Neuronal stem cell (in vitro differentiated cells): ENCODE measurements around the gene SLC5A1.

Experiments
- DNase-seq: peaks from one replicate; pipeline ENCODE4 v3.0.0-alpha.2; 2013; ENCODE audit warnings: low spot score
- H2AFZ ChIP-seq: one replicate; pipeline ENCODE4 v1.6.1; 2013; ENCODE audit warnings: mild to moderate bottlenecking, low read length, inconsistent platforms
- H2AK5ac ChIP-seq: 2 replicates; pipeline ENCODE4 v1.6.1; 2013; ENCODE audit warnings: low read depth, mild to moderate bottlenecking, inconsistent platforms, low read length, moderate library complexity, mixed read lengths
- H2BK120ac ChIP-seq: 2 replicates; pipeline ENCODE4 v1.6.1; 2013; ENCODE audit warnings: low read depth, mild to moderate bottlenecking, inconsistent platforms, low read length, moderate library complexity, mixed read lengths
- H2BK12ac ChIP-seq: one replicate; pipeline ENCODE4 v1.6.1; 2013; ENCODE audit warnings: low read length, inconsistent platforms
- H2BK15ac ChIP-seq: 2 replicates; pipeline ENCODE4 v1.6.1; 2013; ENCODE audit warnings: mild to moderate bottlenecking, low read length, inconsistent platforms, mixed read lengths
- H2BK5ac ChIP-seq: one replicate; pipeline ENCODE4 v1.6.1; 2013; ENCODE audit warnings: inconsistent platforms, mild to moderate bottlenecking, low read length, moderate library complexity
- H3K14ac ChIP-seq: one replicate; pipeline ENCODE4 v1.6.1; 2013; ENCODE audit warnings: low read length, inconsistent platforms
- H3K18ac ChIP-seq: 2 replicates; pipeline ENCODE4 v1.6.1; 2013; ENCODE audit warnings: low read length, inconsistent platforms
- H3K23ac ChIP-seq: 2 replicates; pipeline ENCODE4 v1.6.1; 2013; ENCODE audit warnings: low read depth, mild to moderate bottlenecking, mixed read lengths, low read length, inconsistent platforms; ENCODE audit not compliant: poor library complexity
- H3K27ac ChIP-seq: replicated peaks from 3 replicates; pipeline ENCODE4 v1.5.1; 2013; ENCODE audit warnings: low read length, inconsistent platforms
- H3K27me3 ChIP-seq, 3 experiments: 2 replicates each; pipeline ENCODE4 v1.6.1; 2013; ENCODE audit warnings: low read length in 3 of 3, mild to moderate bottlenecking in 2 of 3, inconsistent platforms in 1 of 3, low read depth in 1 of 3, mixed read lengths in 1 of 3, moderate library complexity in 1 of 3; ENCODE audit not compliant: control insufficient read depth in 3 of 3, insufficient read depth in 3 of 3
- H3K36me3 ChIP-seq, 2 donors: replicated peaks in 1 of 2; 2 replicates each; pipeline ENCODE4 v1.6.1; 2013; ENCODE audit warnings: low read length in 2 of 2; ENCODE audit not compliant: control insufficient read depth in 2 of 2, insufficient read depth in 2 of 2
- H3K4ac ChIP-seq: 2 replicates; pipeline ENCODE4 v1.6.1; 2013; ENCODE audit warnings: inconsistent platforms, mild to moderate bottlenecking, low read length, moderate library complexity
- H3K4me1 ChIP-seq, 2 donors: 1 replicate in 1 of 2; 2 replicates in 1 of 2; pipeline ENCODE4 v1.6.1; 2013; ENCODE audit warnings: low read length in 2 of 2, low read depth in 1 of 2; ENCODE audit not compliant: control insufficient read depth in 2 of 2, insufficient read depth in 1 of 2
- H3K4me2 ChIP-seq: one replicate; pipeline ENCODE4 v1.6.1; 2013; ENCODE audit warnings: mild to moderate bottlenecking, low read length, inconsistent platforms; ENCODE audit not compliant: insufficient read depth, poor library complexity, severe bottlenecking
- H3K4me3 ChIP-seq, 2 donors: 2 replicates each; pipeline ENCODE4 v1.5.1; 2013; ENCODE audit warnings: low read length in 2 of 2, mild to moderate bottlenecking in 2 of 2, inconsistent platforms in 1 of 2, moderate library complexity in 1 of 2
- H3K79me1 ChIP-seq: one replicate; pipeline ENCODE4 v1.6.1; 2013; ENCODE audit warnings: low read depth, mild to moderate bottlenecking, inconsistent platforms, low read length, moderate library complexity
- H3K9ac ChIP-seq: one replicate; pipeline ENCODE4 v1.6.1; 2013; ENCODE audit warnings: mild to moderate bottlenecking, low read depth, low read length, inconsistent platforms; ENCODE audit not compliant: poor library complexity
- H3K9me3 ChIP-seq, 2 donors: replicated peaks in 1 of 2; 2 replicates each; pipeline versions ENCODE3 to v1.6.1; 2013; ENCODE audit warnings: low read length in 2 of 2, mild to moderate bottlenecking in 2 of 2, inconsistent platforms in 1 of 2, low read depth in 1 of 2, mixed read lengths in 1 of 2, moderate library complexity in 1 of 2; ENCODE audit not compliant: control insufficient read depth in 2 of 2, insufficient read depth in 1 of 2
- H4K8ac ChIP-seq: one replicate; pipeline ENCODE4 v1.6.1; 2013; ENCODE audit warnings: low read depth, mild to moderate bottlenecking, inconsistent platforms, low read length, moderate library complexity
- H4K91ac ChIP-seq: one replicate; pipeline ENCODE4 v1.6.1; 2013; ENCODE audit warnings: low read length, low read depth, mild to moderate bottlenecking, inconsistent platforms; ENCODE audit not compliant: poor library complexity
- WGBS, 2 donors: extraction: QIAGEN DNeasy Blood & Tissue Kit; methylation state at CpG; one replicate each; pipeline ENCODE4 v1.1.7; 2013; ENCODE audit warnings: missing lambda C conversion rate in 2 of 2, mixed read lengths in 1 of 2; ENCODE audit not compliant: insufficient read length in 2 of 2, insufficient replicate concordance in 1 of 2; ENCODE audit errors: extremely low coverage in 2 of 2; 5-methylcytosine and 5-hydroxymethylcytosine counted together

SLC5A1 gene

DNA sequence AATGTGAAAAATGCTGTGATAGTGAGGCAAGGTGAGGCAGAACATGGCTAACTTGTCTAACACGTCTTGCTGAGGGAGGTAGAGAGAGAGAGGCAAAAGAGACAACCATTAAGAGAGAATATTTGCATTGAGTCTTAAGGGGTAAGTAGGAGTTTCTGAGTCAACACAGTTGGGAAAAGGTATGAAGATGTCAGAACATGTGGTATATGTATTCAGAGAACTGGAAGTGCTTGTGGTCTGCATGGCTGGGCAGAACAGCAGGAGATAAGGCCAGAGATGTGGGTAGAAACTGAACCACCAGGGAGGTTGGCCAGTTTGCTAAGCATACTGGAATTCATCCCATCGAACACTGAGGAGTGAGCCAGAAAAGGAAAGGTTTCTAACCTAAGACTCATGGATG lies 25.0 kb upstream of the SLC5A1 start:
- DNase-seq, result no peak
- H3K14ac ChIP-seq, result no peak overlapping the region
- no CpG with 5 or more reads among the region's 2 CpGs for WGBS, 2 donors

DNA sequence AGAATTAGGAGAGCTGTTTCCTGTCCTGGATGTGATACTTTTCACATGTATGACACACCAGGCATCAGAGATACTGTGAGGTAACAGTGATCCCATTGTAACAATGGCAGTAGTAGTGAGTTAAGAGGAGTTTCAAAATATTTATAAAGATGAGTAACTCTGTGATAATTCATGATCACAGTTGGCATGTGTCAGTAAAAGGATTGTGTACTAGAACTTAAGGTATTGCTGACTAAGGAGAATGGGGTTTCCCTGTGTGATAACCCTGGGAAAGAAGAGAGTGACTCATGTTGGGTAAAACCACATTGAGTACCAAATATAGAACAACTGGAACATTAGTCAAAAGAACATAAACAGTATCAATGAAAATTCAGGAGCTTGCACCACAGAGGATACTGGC lies 22.9 kb upstream of the SLC5A1 start:
- Histone ChIP-seq H4K8ac (no peak overlapping the region), H3K79me1 (no peaks in the 10 kb centered on the region), H3K18ac (no peak overlapping the region), H2BK5ac (no peak overlapping the region), H3K14ac (no peak overlapping the region), H3K27ac (no peak overlapping the region), H3K4ac (no peak overlapping the region), H3K4me2 (no peak overlapping the region), H2BK120ac (no peak overlapping the region), H4K91ac (no peak overlapping the region), H3K9me3 (no peaks in the 10 kb centered on the region), H2AK5ac (no peak overlapping the region), H3K4me1 (no peaks in the 10 kb centered on the region), H2AFZ (no peak overlapping the region), H2BK15ac (no peak overlapping the region), H3K9ac (no peak overlapping the region), H3K36me3 (no peaks in the 10 kb centered on the region), H3K27me3 (peaks cover 0 to 9% (median 0%) of the 10 kb centered on the region in 3 experiments), H2BK12ac (no peak overlapping the region), H3K4me3 (no peak overlapping the region), H3K23ac (no peak overlapping the region)
- no peak for DNase-seq

More for the DNA sequence above, 25.0 kb upstream of the SLC5A1 start:
- Histone ChIP-seq H2BK5ac (no peak overlapping the region), H3K4ac (no peak overlapping the region), H3K27me3 (no peaks in the 10 kb centered on the region), H2BK12ac (no peak overlapping the region), H3K9ac (no peak overlapping the region), H3K18ac (no peak overlapping the region), H3K27ac (no peak overlapping the region), H3K36me3 (no peaks in the 10 kb centered on the region), H2BK120ac (no peak overlapping the region), H3K4me3 (no peak overlapping the region), H3K4me1 (no peaks in the 10 kb centered on the region), H2AK5ac (no peak overlapping the region), H4K91ac (no peak overlapping the region), H2AFZ (no peak overlapping the region), H3K9me3 (peaks cover 4 to 7% of the 10 kb centered on the region in 2 donors), H3K23ac (no peak overlapping the region), H3K4me2 (no peak overlapping the region), H4K8ac (no peak overlapping the region), H2BK15ac (no peak overlapping the region), H3K79me1 (no peaks in the 10 kb centered on the region)

DNA sequence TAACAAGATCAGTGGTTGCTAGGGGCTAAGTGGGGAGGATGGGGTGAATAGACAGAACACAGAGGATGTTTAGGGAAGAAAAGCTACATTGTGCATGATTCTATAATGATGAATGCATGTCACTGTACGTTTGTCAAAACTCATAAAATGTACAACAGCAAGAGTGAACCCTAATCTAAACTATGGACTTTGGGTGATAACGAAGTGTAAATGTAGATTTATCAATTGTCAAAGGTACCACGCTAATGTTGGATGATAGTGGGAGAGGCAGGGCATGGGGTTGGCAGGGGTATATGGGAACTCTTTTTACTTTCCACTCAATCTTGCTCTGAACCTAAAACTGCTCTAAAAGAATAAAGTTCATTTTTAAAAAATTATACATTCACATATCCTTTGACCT lies 21.3 kb upstream of the SLC5A1 start:
- H3K27ac ChIP-seq, result no peak overlapping the region
- no peak overlapping the region for H2BK15ac ChIP-seq
- DNase-seq, result no peak
- H3K4ac ChIP-seq, result no peak overlapping the region
- no peaks in the 10 kb centered on the region for H3K4me1 ChIP-seq
- H3K4me2 ChIP-seq, result no peak overlapping the region
- no CpG with 5 or more reads among the region's 3 CpGs for WGBS, 2 donors
- peaks cover 0 to 9% (median 0%) of the 10 kb centered on the region in 3 experiments for H3K27me3 ChIP-seq
- H2BK120ac ChIP-seq, result no peak overlapping the region
- no peak overlapping the region for H3K18ac ChIP-seq
- H2AK5ac ChIP-seq, result no peak overlapping the region
- H3K14ac ChIP-seq, result no peak overlapping the region
- H3K4me3 ChIP-seq, result no peak overlapping the region
- H2BK5ac ChIP-seq, result no peak overlapping the region
- no peaks in the 10 kb centered on the region for H3K9me3 ChIP-seq
- H4K91ac ChIP-seq, result no peak overlapping the region
- H2BK12ac ChIP-seq, result no peak overlapping the region
- H3K9ac ChIP-seq, result no peak overlapping the region
- H4K8ac ChIP-seq, result no peak overlapping the region
- no peak overlapping the region for H2AFZ ChIP-seq
- no peaks in the 10 kb centered on the region for H3K79me1 ChIP-seq
- no peak overlapping the region for H3K23ac ChIP-seq
- H3K36me3 ChIP-seq, result no peaks in the 10 kb centered on the region

DNA sequence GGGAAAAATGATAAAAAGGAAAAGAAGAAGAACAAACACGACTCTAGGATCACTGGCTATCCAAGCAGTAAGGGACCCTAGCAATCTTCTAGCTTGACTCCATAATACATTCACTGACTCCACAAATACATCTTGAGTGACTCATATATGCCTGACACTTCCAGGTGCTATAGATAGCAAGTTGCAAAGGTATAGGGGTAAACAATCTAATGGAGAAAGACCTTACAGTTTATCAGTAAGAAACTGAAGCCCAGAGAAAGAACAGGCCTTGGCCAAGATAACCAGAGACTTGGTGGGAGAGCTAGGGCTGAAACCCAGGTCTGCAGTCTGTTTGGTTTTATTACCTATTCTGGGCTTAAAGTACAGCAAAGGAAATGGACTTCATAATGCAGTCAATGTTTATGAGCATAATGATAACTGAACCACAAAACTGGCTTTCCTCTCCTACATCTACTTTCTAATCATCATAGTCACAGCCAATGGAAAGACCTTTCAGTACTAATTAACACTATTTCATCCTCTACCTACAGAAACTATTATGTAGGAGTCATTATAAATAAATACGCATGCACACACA lies 19.7 kb upstream of the SLC5A1 start:
- no peak overlapping the region for H3K27ac ChIP-seq
- no peak overlapping the region for H2BK15ac ChIP-seq
- no peak overlapping the region for H3K18ac ChIP-seq
- no peak overlapping the region for H3K4ac ChIP-seq
- no peak overlapping the region for H2AK5ac ChIP-seq
- no CpG with 5 or more reads among the region's 2 CpGs for WGBS, 2 donors
- peaks cover 0 to 9% (median 0%) of the 10 kb centered on the region in 3 experiments for H3K27me3 ChIP-seq
- no peaks in the 10 kb centered on the region for H3K9me3 ChIP-seq
- H2BK5ac ChIP-seq, result no peak overlapping the region
- H2BK12ac ChIP-seq, result no peak overlapping the region
- H4K8ac ChIP-seq, result no peak overlapping the region
- no peak overlapping the region for H3K4me3 ChIP-seq
- no peak overlapping the region for H3K9ac ChIP-seq
- H3K14ac ChIP-seq, result no peak overlapping the region
- no peak overlapping the region for H3K4me2 ChIP-seq
- H2AFZ ChIP-seq, result no peak overlapping the region
- no peak overlapping the region for H2BK120ac ChIP-seq
- H4K91ac ChIP-seq, result no peak overlapping the region
- H3K79me1 ChIP-seq, result no peaks in the 10 kb centered on the region
- no peak for DNase-seq
- no peaks in the 10 kb centered on the region for H3K36me3 ChIP-seq
- H3K4me1 ChIP-seq, result no peaks in the 10 kb centered on the region
- no peak overlapping the region for H3K23ac ChIP-seq
